NCI-H226 (cell line): ENCODE data around the gene RBM20.
A peak's percentile ranks its signal among the peaks of the same experiment; 100 is the strongest.
"Not testable (repeated sequence)": the region's sequence is repeated elsewhere in the genome, so short reads cannot be mapped to it uniquely, and the experiment has no call there.

Source experiments
- DNase-seq: peaks from one replicate; pipeline ENCODE4 v3.0.0-alpha.2; 2015

RBM20 gene

GRCh38 chr10:110643653-110644597, at the start of gene RBM20:
RBM20 (plus strand) TSS chr10:110644336; CDS start chr10:110644455, 119 bp downstream.
- no peak for DNase-seq

DNA sequence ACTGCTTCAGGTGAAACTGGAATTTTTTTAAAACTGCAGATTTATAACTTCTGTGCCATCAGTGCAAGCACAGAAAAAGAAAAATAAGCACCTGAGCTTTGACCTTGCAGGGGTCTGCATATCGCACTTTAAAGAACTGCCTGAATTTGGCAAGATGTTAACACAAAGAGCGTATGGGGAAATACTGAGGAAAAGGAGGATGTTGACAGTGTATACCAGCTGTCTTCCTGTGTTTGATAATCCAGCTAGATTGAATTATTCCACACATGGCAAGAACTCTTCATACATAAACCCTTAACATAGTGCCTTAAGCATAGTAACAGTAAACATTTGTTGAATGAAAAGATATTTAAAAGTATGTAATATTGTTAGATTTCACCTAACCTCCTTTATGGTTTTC, 46.7 kb upstream of the RBM20 start:
- no peak for DNase-seq

DNA sequence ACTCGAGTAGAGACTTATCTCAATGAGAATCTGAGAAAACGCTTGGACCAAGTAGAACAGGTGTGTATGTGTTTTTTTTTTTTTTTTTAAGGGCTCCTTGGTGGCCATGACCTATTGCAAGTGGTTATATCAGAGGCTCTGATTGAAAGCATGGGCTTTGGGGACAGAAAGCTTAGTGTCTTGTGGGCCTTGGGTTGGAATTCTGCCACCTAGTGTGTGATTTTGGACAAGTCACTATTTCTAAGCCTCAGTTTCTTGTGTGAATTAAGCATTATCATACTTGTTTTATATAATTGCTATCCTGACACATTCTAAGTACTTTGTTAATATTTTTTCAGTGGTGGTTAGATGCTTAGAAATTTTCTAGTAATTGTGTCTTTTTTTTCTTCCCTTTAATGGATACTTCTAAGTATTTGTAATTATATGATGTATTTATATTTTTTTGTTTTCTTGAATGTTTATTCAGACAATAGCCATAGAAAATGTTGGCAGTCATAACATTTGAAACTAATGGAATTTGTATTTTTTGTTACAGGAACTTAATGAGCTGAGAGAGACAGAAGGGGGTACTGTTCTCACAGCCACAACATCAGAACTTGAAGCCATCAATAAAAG, 43.5 kb upstream of the RBM20 start:
- peak; percentile 7 for DNase-seq

DNA sequence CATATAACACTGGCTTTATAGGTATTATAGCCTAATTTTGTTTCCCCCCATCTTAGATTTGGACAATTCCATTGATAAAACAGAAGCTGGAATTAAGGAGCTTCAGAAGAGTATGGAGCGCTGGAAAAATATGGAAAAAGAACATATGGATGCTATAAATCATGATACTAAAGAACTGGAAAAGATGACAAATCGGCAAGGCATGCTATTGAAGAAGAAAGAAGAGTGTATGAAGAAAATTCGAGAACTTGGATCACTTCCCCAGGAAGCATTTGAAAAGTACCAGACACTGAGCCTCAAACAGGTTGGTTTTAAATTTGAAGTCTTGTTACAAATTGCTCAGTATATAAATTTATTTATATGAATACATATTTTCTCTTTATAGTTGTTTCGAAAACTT, 42.6 kb upstream of the RBM20 start:
- no peak for DNase-seq

DNA sequence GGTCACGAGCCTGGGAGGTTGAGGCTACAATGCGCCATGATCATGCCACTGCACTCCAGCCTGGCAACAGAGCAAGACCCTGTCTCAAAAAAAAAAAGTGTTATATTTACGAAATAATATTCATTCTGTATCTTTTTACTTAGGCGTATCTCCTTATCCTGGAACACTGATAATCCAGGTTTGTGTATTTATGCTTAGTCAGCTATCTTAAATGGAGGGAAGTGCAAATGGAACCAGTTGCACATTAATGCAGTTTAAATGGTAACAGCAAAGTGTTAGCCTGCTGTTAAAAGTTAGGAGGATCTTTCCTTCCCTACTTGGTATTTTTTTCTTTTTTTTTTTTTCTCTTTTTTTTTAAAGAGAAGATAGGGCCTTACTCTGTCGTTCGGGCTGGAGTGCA, 36.0 kb upstream of the RBM20 start:
- no peak for DNase-seq

DNA sequence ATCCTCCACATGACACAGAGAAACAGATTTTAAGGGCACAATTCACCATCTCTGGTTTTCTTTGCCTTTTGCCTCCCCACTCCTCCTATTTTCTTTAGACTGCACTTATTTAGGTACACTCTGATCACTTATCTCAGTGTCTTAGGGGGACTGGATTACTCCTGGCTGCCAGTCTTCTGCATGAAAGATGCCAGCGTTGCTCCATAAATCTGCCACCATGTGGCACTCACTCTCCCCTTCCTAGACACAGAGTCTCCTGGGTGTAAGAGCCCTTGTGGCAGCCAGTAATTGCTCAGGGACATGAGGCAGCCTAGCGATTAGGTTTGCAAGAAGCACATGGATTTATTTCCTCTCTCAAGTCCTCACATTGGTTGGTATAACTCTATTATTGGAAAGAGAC, 34.5 kb upstream of the RBM20 start:
- DNase-seq: no peak

DNA sequence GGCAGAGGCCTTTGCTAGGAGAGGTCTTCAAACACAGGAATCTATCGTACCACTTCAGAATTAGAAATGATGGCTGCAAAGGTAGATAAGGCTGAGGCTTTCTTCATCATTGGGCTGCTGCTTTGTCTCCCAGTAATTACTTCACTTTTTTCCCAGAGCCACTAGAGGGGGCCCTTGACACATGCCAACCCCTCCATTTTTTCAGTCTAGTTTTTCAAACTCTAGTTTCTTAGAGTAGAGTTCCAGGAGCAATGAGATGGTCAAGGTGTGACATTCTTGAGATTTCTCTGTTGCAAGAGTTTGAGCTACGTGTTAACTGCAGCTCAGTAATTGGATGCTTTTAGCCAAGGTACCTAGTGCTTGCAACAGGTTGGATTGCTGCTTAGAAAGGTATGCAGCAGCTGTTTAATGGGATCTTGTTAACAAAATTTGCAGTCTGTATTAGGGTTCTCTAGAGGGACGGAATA, 33.8 kb upstream of the RBM20 start:
- peak; percentile 25 for DNase-seq

DNA sequence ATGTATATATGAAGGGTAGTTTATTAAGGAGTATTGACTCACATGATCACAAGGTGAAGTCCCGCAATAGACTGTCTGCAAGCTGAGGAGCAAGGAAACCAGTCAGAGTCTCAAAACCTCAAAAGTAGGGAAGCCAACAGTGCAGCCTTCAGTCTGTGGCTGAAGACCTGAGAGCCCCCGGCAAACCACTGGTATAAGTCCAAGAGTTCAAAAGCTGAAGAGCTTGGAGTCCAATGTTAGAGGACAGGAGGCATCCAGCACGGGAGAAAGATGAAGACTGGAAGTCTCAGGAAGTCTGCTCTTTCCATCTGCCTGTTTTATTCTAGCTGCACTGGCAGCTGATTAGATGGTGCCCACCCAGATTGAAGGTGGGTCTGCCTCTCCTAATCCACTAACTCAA, 33.4 kb upstream of the RBM20 start:
- not testable (repeated sequence) for DNase-seq

DNA sequence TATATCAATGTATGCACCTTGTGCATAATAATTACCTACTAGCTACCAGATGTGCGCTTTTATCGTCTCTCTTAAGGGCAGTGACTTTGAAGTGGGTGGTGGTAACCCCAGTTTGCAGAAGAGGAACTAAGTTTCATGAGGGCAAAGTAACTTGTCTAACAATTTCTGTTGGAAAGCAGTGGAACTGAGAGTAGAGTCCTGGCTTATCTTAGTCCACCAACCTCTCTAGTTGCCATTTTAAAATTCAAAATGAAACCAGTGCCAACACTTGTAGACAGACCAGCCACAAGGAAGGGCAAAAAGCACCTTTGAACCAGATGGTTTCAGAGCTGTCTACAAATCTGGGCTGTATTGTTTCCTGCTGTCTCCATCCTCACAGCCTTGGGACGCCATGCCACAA, 32.0 kb upstream of the RBM20 start:
- no peak for DNase-seq

DNA sequence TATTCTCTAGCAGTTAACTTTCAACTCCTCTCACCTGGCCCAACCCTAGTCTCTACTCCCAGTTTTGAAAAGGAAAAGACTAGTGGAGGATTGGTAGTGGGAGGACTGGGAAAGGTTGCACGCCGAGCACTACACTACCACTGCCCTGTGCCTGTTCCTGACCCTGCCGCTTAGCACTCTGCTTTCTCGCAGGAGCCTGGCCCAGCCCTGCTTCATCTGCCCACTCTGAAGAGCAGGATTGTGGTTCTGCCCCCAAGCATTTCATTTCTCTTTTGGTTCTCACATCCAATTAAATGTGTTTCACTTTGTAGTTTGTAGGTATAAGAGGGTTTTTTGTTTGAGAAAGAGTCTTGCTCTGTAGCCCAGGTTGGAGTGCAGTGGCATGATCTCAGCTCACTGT, 31.5 kb upstream of the RBM20 start:
- no peak for DNase-seq

DNA sequence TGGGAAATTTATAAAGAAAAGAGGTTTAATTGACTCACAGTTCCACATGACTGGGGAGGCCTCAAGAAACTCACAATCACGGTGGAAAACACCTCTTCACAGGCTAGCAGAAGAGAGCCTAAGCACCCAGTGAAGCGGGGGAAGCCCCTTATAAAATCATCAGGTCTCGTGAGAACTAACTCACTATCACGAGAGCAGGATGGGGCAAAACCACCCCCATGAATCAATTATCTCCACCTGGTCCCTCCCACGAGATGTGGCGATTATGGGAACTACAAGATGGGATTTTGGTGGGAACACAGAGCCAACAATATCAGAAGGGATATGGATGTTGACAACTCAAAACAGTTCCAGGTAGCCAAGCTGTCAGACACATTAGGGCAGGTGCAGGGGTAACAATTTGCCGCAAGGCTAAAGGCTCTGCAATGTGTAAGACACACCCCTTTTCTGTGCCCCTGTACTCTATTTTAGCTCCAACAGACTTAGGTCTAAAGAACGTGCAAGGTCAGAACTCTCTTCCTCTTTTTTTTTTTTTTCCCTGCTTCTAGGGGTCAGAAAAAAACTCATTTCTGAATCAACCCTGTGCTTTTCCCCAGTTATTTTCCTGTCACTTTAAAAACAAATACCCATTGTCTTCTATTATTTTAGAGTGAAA, 30.7 kb upstream of the RBM20 start:
- DNase-seq: no peak

- DNase-seq: no peak
These were observed 30.1 kb upstream of the RBM20 start for GRCh38 chr10:110613996-110614495.

DNA sequence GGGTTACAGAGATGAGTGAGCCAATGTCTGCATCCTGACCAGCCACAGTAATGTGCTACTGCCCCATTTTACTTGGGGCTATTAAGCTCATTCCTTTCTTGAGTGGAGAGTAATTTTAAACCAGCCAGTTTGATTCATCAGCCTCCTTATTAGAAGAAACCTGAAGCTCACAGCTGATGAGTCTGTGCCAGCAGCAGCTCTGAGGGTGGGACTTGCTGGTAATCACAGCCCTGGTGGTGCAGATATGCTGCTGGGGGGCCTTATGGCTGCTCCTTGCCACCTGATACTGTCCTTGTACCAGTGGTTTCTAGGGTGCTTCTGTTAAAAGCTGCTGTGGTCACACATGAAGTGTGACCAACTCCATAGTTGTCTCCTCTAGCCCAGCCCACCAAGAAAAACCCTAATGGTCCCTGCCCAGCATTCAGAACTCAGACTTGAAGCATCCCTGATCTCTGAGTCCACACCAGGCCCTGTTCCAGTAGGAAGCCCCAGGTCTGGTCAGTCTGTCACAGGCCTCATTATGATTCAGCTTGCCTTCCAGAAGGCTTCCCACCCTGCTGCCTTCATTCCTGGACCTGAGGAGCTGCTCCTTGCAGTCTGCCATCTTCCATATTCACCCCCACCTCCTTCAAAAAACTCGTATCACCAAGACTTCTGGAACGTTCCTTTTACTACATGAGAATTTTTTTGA, 28.9 kb upstream of the RBM20 start:
- no peak for DNase-seq

- DNase-seq: no peak
These were observed 27.6 kb upstream of the RBM20 start for GRCh38 chr10:110616493-110617033.

DNA sequence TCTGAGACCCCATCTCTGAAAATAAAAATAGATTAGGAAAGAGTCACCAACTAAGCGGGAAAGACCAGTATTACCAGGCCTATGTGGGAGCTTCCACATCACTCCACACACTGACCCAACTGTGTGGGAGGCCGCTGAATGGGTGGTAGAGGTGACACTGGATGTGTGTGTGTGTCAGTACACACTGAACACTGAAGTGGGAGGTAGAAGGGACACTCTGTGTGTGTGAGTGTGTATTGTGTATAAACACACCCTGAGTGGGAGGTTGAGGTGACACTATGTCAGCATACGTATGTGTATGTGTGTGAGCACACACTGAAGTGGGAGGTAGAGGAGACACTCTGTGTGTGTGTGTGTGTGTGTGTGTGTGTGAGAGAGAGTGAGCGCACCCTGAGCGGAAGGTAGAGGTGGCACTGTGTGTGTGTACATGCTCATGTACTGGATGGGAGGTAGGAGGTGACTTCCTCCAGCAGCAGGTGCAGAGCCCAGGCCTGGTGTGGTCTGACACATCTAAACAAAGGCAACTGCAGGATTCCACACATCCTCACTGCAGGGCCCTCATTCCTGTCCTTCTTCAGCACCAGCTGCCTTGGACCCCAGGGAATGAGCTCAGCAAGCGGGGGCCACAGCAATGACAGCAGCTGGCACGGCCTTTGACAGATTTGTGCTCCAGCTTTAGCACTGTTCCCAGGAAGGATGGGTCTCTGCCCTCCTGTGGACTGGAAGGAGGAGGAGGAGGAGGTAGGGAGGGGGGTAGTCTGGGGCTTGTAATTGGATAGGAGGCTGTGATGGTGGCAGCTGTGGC, 26.5 kb upstream of the RBM20 start:
- no peak for DNase-seq

- DNase-seq: no peak
These were observed 25.9 kb upstream of the RBM20 start for GRCh38 chr10:110618230-110618610.

GRCh38 chr10:110619514-110620397, 24.4 kb upstream of the RBM20 start:
- DNase-seq: no peak

- DNase-seq: no peak
These were observed 23.8 kb upstream of the RBM20 start for GRCh38 chr10:110620398-110620719.

GRCh38 chr10:110623316-110623715, 20.8 kb upstream of the RBM20 start:
- not testable (repeated sequence) for DNase-seq

DNA sequence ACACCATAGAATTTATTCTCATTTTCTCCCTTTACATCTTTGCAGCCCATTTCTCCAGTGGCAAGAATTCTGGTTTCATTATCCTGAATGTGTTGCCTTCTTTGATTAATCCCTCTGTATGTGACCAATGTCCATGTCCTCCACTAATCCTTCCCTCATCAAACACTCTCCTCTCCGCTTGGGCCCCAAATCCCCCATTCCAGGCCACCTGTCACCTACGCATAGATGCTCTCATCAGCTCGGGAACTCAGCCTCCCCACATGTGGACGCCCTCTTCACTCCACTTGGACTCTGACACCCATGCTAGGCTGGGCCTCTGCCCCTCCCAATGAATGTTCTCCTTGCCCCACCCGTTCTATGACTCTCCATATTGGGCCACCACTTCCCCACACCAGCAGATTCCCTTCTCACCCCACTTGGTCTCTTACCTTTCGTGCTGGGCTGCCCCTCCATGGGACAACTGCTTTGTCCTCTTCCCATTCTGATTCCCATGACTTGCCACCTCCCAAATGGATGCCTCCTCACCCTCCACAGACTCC, 18.7 kb upstream of the RBM20 start:
- no peak for DNase-seq
